DOHH2 (cell line): Measurements from ENCODE around the gene CCN5.

Experiments used
- H3F3A ChIP-seq: fragments of 200-600 bp; sonication (generic), shearing (Covaris generic); 2 replicates; pipeline ENCODE4 v1.6.0; 2016; ENCODE audit warnings: antibody characterized with exemption, mild to moderate bottlenecking; ENCODE audit not compliant: control insufficient read depth, insufficient read depth
- H3K27ac ChIP-seq: fragments of 200-600 bp; sonication (generic); 2 replicates; pipeline ENCODE4 v1.5.1; 2014; ENCODE audit warnings: low read depth, mild to moderate bottlenecking, low read length, moderate library complexity
- H3K27me3 ChIP-seq: fragments of 200-600 bp; sonication (generic); 2 replicates; pipeline ENCODE4 v1.6.1; 2014; ENCODE audit warnings: mild to moderate bottlenecking, low read length, mixed read lengths; ENCODE audit not compliant: control insufficient read depth
- H3K36me3 ChIP-seq: fragments of 200-600 bp; sonication (generic); 2 replicates; pipeline ENCODE4 v1.6.1; 2014; ENCODE audit warnings: mild to moderate bottlenecking, low read length, moderate library complexity, mixed read lengths; ENCODE audit not compliant: control insufficient read depth
- H3K4me1 ChIP-seq: fragments of 200-600 bp; sonication (generic); 2 replicates; pipeline ENCODE4 v1.6.1; 2014; ENCODE audit warnings: mild to moderate bottlenecking, low read length, mixed read lengths; ENCODE audit not compliant: control insufficient read depth
- H3K4me2 ChIP-seq: fragments of 200-600 bp; sonication (generic); 2 replicates; pipeline ENCODE4 v1.6.0; 2014; ENCODE audit warnings: mild to moderate bottlenecking, low read length, moderate library complexity
- H3K4me3 ChIP-seq: fragments of 200-600 bp; sonication (generic); 2 replicates; pipeline ENCODE4 v1.5.1; 2014; ENCODE audit warnings: mild to moderate bottlenecking, low read length, mixed read lengths
- H3K79me2 ChIP-seq: fragments of 200-600 bp; sonication (generic); 2 replicates; pipeline ENCODE4 v1.6.1; 2014; ENCODE audit warnings: mild to moderate bottlenecking, low read length, mixed read lengths; ENCODE audit not compliant: control insufficient read depth
- H3K9me2 ChIP-seq: fragments of 200-600 bp; sonication (generic); replicated peaks from 2 replicates; pipeline ENCODE4 v1.6.1; 2014; ENCODE audit warnings: mild to moderate bottlenecking, low read length, mixed read lengths; ENCODE audit not compliant: control insufficient read depth
- H3K9me3 ChIP-seq: fragments of 200-600 bp; sonication (generic); 2 replicates; pipeline ENCODE4 v1.6.1; 2014; ENCODE audit warnings: antibody characterized with exemption, low read length, mixed read lengths; ENCODE audit not compliant: control insufficient read depth, insufficient read depth
- H4K20me1 ChIP-seq: fragments of 200-600 bp; sonication (generic); 2 replicates; pipeline ENCODE4 v1.6.0; 2014; ENCODE audit warnings: low read depth, mild to moderate bottlenecking, antibody characterized with exemption, low read length, moderate library complexity; ENCODE audit not compliant: control insufficient read depth, insufficient read depth
- CTCF ChIP-seq: fragments of 200-600 bp; sonication (generic); IDR thresholded peaks from one replicate; pipeline ENCODE4 v1.5.1; 2014; ENCODE audit warnings: antibody characterized with exemption, mild to moderate bottlenecking, low read depth, low read length; ENCODE audit not compliant: poor library complexity, severe bottlenecking
- EZH2phosphoT487 ChIP-seq: fragments of 200-600 bp; sonication (generic); IDR thresholded peaks from 2 replicates; pipeline ENCODE4 v1.6.1; 2017; ENCODE audit warnings: borderline replicate concordance, mild to moderate bottlenecking, antibody characterized with exemption, low read length, moderate library complexity, mixed read lengths

CCN5 gene

GRCh38 chr20:44745598-44746366 lies 30.6 kb downstream of the CCN5 start, which contains the start of gene KCNK15:
Gene KCNK15 (plus strand): TSS chr20:44745865. CDS start chr20:44745911, 46 bp downstream.
- Histone ChIP-seq H3K36me3 (no peaks in the 10 kb centered on the region), H3K27ac (no peak within 1 kb of the TSS), H3K9me2 (no peaks in the 10 kb centered on the region), H3K4me1 (peaks cover 8% of the 10 kb centered on the region; the same call in 1 of the 2 replicates), H3K9me3 (no peaks in the 10 kb centered on the region), H3K27me3 (peaks cover 21% of the 10 kb centered on the region), H3K79me2 (no peaks in the 10 kb centered on the region), H3F3A (no peaks in the 10 kb centered on the region), H3K4me3 (peak within 1 kb of the TSS; percentile 48), H4K20me1 (no peaks in the 10 kb centered on the region), H3K4me2 (peak within 1 kb of the TSS; percentile 49)
- TF ChIP-seq EZH2phosphoT487, result peak; percentile 38; the same call in 1 of the 2 replicates
- no peak for TF ChIP-seq CTCF

- Histone ChIP-seq H3K9me3 (no peaks in the 10 kb centered on the region), H4K20me1 (no peaks in the 10 kb centered on the region), H3K79me2 (no peaks in the 10 kb centered on the region), H3K4me3 (peak overlapping the region; percentile 48), H3K27me3 (peaks cover 21% of the 10 kb centered on the region), H3F3A (no peaks in the 10 kb centered on the region), H3K36me3 (no peaks in the 10 kb centered on the region), H3K4me1 (peaks cover 8% of the 10 kb centered on the region; the same call in 1 of the 2 replicates), H3K27ac (no peak overlapping the region), H3K4me2 (peak overlapping the region; percentile 49), H3K9me2 (no peaks in the 10 kb centered on the region)
- TF ChIP-seq CTCF, result no peak
These were observed 31.4 kb downstream of the CCN5 start for GRCh38 chr20:44746367-44747165.

GRCh38 chr20:44747166-44748004 lies 32.2 kb downstream of the CCN5 start:
- Histone ChIP-seq H3K4me2 (no peak overlapping the region), H3K27me3 (peaks cover 21% of the 10 kb centered on the region), H4K20me1 (no peaks in the 10 kb centered on the region), H3K79me2 (no peaks in the 10 kb centered on the region), H3K9me2 (no peaks in the 10 kb centered on the region), H3K4me3 (no peak overlapping the region), H3K9me3 (no peaks in the 10 kb centered on the region), H3F3A (no peaks in the 10 kb centered on the region), H3K4me1 (peaks cover 8% of the 10 kb centered on the region; the same call in 1 of the 2 replicates), H3K36me3 (no peaks in the 10 kb centered on the region), H3K27ac (no peak overlapping the region)
- no peak for TF ChIP-seq EZH2phosphoT487
- peak; percentile 85 for TF ChIP-seq CTCF
